Activated CD4-positive, alpha-beta memory T cell treated with anti-CD3 and anti-CD28 coated beads for 36 hours (primary cell): ENCODE data around the gene FBXL15. TPM values are rescaled to one million over a fixed set of nuclear protein-coding genes. Genes with fewer than 3 reads are reported as not detected.
A peak's percentile ranks its signal among the peaks of the same experiment; 100 is the strongest.

Source experiments
- CTCF ChIA-PET: fragments of 350-600 bp; sonication (Branson Sonifier 250); formaldehyde crosslinking; loops from one replicate; lab custom pipeline; 2021; ENCODE audit warnings: antibody characterized with exemption, inconsistent platforms; lab: Charles Lee
- POLR2A ChIA-PET: fragments of 350-600 bp; sonication (Branson Sonifier 250); formaldehyde crosslinking; loops from one replicate; lab custom pipeline; 2021; ENCODE audit warnings: antibody characterized with exemption; lab: Charles Lee
- DNase-seq: peaks from one replicate; pipeline ENCODE4 v3.0.0-alpha.2; 2020
- H3K27ac Mint-ChIP-seq: one replicate; pipeline ENCODE4 v1.8.0; 2021; ENCODE audit warnings: mixed read lengths
- H3K27me3 Mint-ChIP-seq: one replicate; pipeline ENCODE4 v1.8.0; 2021; ENCODE audit warnings: mixed read lengths
- H3K36me3 Mint-ChIP-seq: one replicate; pipeline ENCODE4 v1.8.0; 2021; ENCODE audit warnings: mixed read lengths
- H3K4me1 Mint-ChIP-seq: one replicate; pipeline ENCODE4 v1.8.0; 2021; ENCODE audit warnings: low read depth, mixed read lengths
- H3K4me3 Mint-ChIP-seq: one replicate; pipeline ENCODE4 v1.8.0; 2021; ENCODE audit warnings: mild to moderate bottlenecking, mixed read lengths
- H3K9me3 Mint-ChIP-seq: one replicate; pipeline ENCODE4 v1.8.0; 2021; ENCODE audit warnings: mixed read lengths
- intact Hi-C: fragments of 100-400 bp; cut with micrococcal nuclease; formaldehyde crosslinking; loops from one replicate; pipeline ENCODE4 v1.15.1; 2023
- total RNA-seq, 2 experiments: library from RNA; stranded (reverse); gene quantifications; one replicate each; pipeline ENCODE4 v1.2.3, GENCODE V29; 2021

Gene FBXL15
- total RNA-seq, 2 experiments from 2014 or later: 10.8 to 11.4 TPM

DNA sequence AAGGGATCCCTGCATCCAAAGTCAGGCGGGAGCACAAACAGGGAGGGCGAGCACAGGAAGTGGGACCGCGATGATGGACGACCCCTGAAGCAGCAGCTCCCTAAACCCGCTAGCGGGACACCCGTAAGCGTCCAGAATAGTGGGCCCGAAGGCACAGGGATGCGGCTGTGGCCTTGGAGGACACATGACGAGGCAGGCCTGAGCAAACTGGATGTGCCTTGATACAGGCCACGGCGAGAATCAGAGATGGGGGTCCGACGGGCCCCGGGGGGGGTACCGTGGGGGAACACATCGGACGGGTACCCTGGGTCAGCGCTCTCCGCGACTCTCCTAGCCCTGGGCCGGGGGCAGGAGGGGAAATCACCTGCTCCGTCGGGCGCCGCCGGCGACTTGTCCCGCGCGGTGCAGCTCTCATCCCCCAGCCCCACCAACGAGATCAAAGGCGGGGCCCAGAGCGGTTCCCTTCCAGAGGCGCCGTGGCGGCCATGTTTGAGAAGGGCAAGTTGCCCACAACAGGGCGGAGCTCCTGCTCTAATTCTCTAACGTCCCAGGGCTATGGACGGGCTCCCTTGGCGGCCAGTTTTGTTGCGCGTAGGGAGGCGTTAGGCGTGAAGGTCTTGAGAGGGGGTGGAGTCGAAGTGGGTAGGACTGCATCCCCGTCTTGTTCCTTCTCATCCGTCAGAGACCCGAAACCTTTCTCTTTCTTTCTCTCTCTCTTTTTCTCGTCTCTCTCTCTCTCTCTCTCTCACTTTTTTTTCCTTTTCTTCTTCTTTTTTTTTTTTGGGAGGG lies 11.7 kb downstream of the FBXL15 start, which contains the start of gene CUEDC2:
Gene CUEDC2, minus strand, starts transcription at position 413 of the 789 bp plus-strand sequence. CDS start 7,386 bp downstream, outside the sequence.
- ChIA-PET CTCF (interaction anchor here (0.5 to 3.5 kb wide), 15 partner anchors 11 to 263 kb away, joined by 3 to 36 read pairs (median 4); partner anchors contain the start of genes ACTR1A, C10orf95 and FBXL15), POLR2A (interaction anchor here (0.6 to 5.1 kb wide), 11 partner anchors 11 to 334 kb away, joined by 3 to 56 read pairs (median 5); partner anchors contain the start of genes C10orf95, FBXL15, GBF1 and NFKB2)
- no peaks in the 10 kb centered on the region for H3K27me3 Mint-ChIP-seq
- H3K36me3 Mint-ChIP-seq: peaks cover 7% of the 10 kb centered on the region
- intact Hi-C loops: loop anchor here (1.0 to 5.0 kb wide), 6 partner anchors 11 to 280 kb away; partner anchors contain the start of genes ACTR1A, ARL3 and SFXN2
- peak within 1 kb of the TSS; percentile 88 for H3K27ac Mint-ChIP-seq
- peak; percentile 99 for DNase-seq
- peaks cover 42% of the 10 kb centered on the region for H3K4me1 Mint-ChIP-seq
- H3K9me3 Mint-ChIP-seq: no peaks in the 10 kb centered on the region
- peak within 1 kb of the TSS; percentile 84 for H3K4me3 Mint-ChIP-seq

DNA sequence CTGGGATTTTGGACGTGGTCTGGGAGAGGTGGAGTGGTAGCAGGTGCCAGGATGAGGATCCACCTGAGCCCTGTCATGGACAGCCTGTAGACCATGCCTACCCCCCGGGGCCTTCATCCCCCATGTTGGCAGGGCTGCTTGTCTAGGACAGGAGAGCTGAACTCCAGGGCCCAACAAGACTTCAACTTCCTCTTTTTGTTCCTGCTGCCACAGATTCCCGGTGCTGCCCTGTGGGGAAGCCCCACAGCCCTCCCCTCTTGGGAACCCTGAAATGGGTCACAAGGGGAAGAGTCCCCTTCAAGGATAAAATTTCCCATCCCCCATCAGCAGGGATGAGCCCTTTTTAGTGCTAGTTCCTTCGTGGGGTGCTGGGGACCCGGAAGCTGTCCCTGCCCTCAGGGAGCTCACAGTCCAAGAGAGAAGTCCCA lies 13.0 kb downstream of the FBXL15 start:
- ChIA-PET CTCF (interaction anchor here (1.0 to 2.5 kb wide), 6 partner anchors 17 to 203 kb away, joined by 3 to 12 read pairs (median 6); partner anchors contain the start of genes ACTR1A and C10orf95), POLR2A (interaction anchor here (1.9 to 5.1 kb wide), 4 partner anchors 12 to 39 kb away, joined by 9 to 56 read pairs (median 28); partner anchors contain the start of genes C10orf95, FBXL15 and NFKB2)
- Mint-ChIP-seq H3K9me3 (no peaks in the 10 kb centered on the region), H3K4me1 (peaks cover 47% of the 10 kb centered on the region), H3K27ac (peak overlapping the region; percentile 88), H3K27me3 (no peaks in the 10 kb centered on the region), H3K36me3 (peaks cover 10% of the 10 kb centered on the region), H3K4me3 (peak overlapping the region; percentile 12)
- intact Hi-C loops: loop anchor here (5.0 kb wide), 2 partner anchors 214 to 279 kb away; partner anchors contain the start of genes ARL3 and SFXN2
- no peak for DNase-seq

DNA sequence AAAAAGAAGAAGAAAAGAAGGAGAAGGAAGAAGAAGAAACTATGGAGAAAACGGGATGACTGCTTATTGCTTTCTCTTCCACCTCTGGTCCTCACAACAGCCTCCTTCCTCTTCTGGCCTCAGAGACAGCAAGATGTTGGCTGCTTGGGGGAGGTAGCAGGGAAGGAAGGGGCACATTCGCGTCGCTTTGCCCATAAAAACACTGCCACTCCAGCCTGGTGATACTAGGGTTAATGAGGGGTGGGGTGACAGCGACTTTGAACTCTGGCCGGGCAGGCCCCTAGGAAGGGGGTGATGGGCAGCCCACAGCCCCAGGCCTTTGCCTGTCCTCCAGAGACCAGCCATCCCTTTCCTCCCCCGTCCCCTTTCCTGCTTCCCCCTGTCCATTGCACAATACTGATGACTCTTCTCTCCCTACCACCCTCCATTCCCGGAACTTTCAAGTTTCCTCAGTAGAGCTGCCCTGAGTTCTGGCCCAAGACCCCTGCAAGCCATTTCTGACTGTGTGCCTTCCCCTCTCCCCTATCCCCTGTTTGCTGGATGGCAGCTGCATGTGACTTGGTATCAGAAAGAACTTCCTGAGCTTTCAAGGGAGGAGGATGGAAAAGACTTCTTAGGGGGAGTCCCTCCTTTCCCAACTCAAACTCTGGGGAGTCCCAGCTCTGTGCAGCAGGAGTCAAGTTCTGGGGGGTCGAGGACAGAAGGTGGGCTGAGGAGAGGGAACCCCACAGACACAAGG lies 13.9 kb downstream of the FBXL15 start:
- H3K4me1 Mint-ChIP-seq: peaks cover 48% of the 10 kb centered on the region
- CTCF ChIA-PET: interaction anchor here (0.9 to 2.4 kb wide), 11 partner anchors 11 to 149 kb away, joined by 3 to 12 read pairs (median 6); partner anchors contain the start of genes C10orf95, FBXL15 and SUFU
- intact Hi-C loops: loop anchor here (5.0 kb wide), 2 partner anchors 213 to 278 kb away; partner anchors contain the start of genes ARL3 and SFXN2
- DNase-seq: no peak
- H3K9me3 Mint-ChIP-seq: no peaks in the 10 kb centered on the region
- peak overlapping the region; percentile 75 for H3K4me3 Mint-ChIP-seq
- peaks cover 10% of the 10 kb centered on the region for H3K36me3 Mint-ChIP-seq
- POLR2A ChIA-PET: interaction anchor here (1.0 to 5.1 kb wide), 4 partner anchors 10 to 40 kb away, joined by 4 to 56 read pairs (median 24); partner anchors contain the start of genes C10orf95, FBXL15 and NFKB2
- H3K27ac Mint-ChIP-seq: peak overlapping the region; percentile 91
- no peaks in the 10 kb centered on the region for H3K27me3 Mint-ChIP-seq

GRCh38 chr10:102435133-102435497 lies 14.5 kb downstream of the FBXL15 start:
- H3K4me1 Mint-ChIP-seq: peaks cover 48% of the 10 kb centered on the region

DNA sequence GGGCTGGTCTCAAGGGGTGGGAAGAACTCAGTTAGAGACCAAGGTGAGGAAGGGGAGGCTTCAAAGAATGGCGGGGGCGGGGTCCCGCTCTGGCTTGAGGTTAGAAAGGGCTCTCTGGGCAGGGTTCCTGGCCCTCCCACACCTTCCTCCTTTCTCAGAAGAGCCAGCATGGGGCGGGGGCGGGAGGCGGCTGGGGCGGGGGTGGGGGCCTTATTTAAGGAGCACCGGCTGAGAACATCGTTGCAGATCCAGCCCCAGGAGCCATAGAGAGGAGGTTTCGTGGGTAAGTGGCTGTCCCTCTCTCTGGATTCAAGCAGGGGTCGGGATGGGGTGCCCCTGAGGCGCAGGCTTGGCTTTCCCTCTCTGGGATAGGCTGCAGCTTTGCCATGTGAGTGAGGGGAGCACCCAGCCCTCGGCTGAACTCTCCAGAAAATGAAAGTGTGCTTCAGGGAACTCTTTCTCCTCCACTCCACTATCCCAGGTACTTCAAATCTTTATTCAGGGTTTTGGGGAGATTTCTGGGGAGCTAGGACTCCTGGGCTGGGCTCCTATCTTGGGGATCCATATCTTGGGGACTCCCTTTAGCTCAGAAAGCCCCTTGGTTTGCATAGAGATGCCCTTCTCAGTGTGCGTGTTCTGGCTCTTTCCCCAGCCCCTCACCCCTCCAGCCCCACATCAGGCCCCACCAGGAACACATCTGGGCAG lies 15.0 kb downstream of the FBXL15 start:
- CTCF ChIA-PET: interaction anchor here (1.1 to 2.4 kb wide), 11 partner anchors 12 to 206 kb away, joined by 3 to 12 read pairs (median 7); partner anchors contain the start of genes C10orf95 and FBXL15
- H3K27me3 Mint-ChIP-seq: no peaks in the 10 kb centered on the region
- intact Hi-C loops: no loop called here
- peaks cover 48% of the 10 kb centered on the region for H3K4me1 Mint-ChIP-seq
- H3K27ac Mint-ChIP-seq: peak overlapping the region; percentile 91
- H3K9me3 Mint-ChIP-seq: no peaks in the 10 kb centered on the region
- H3K36me3 Mint-ChIP-seq: peaks cover 10% of the 10 kb centered on the region
- H3K4me3 Mint-ChIP-seq: peak overlapping the region; percentile 75
- POLR2A ChIA-PET: interaction anchor here (1.6 to 5.1 kb wide), 4 partner anchors 14 to 41 kb away, joined by 3 to 56 read pairs (median 24); partner anchors contain the start of genes C10orf95, FBXL15 and NFKB2
- peak; percentile 69 for DNase-seq

More at GRCh38 chr10:102435133-102435497, 14.5 kb downstream of the FBXL15 start:
- Mint-ChIP-seq H3K27me3 (no peaks in the 10 kb centered on the region), H3K27ac (peak overlapping the region; percentile 91), H3K36me3 (peaks cover 10% of the 10 kb centered on the region), H3K4me3 (peak overlapping the region; percentile 75), H3K9me3 (no peaks in the 10 kb centered on the region)
- ChIA-PET POLR2A (interaction anchor here (1.0 to 5.1 kb wide), 4 partner anchors 10 to 41 kb away, joined by 4 to 56 read pairs (median 24); partner anchors contain the start of genes C10orf95, FBXL15 and NFKB2), CTCF (interaction anchor here (0.9 to 2.4 kb wide), 12 partner anchors 12 to 205 kb away, joined by 3 to 12 read pairs (median 6); partner anchors contain the start of genes C10orf95, FBXL15 and SUFU)
- intact Hi-C loops: no loop called here
- no peak for DNase-seq

GRCh38 chr10:102436312-102436711 lies 15.7 kb downstream of the FBXL15 start:
- intact Hi-C loops: no loop called here
- POLR2A ChIA-PET: interaction anchor here (1.6 to 5.1 kb wide), 4 partner anchors 14 to 42 kb away, joined by 3 to 56 read pairs (median 24); partner anchors contain the start of genes C10orf95, FBXL15 and NFKB2

GRCh38 chr10:102437515-102437914 lies 16.9 kb downstream of the FBXL15 start:
- H3K4me1 Mint-ChIP-seq: peaks cover 43% of the 10 kb centered on the region
- intact Hi-C loops: no loop called here
- H3K27ac Mint-ChIP-seq: peak overlapping the region; percentile 45
- H3K9me3 Mint-ChIP-seq: no peaks in the 10 kb centered on the region
- ChIA-PET POLR2A (no interaction called here), CTCF (no interaction called here)
- DNase-seq: no peak
- H3K4me3 Mint-ChIP-seq: peak overlapping the region; percentile 75
- H3K27me3 Mint-ChIP-seq: no peaks in the 10 kb centered on the region
- H3K36me3 Mint-ChIP-seq: peaks cover 8% of the 10 kb centered on the region

More at GRCh38 chr10:102436312-102436711, 15.7 kb downstream of the FBXL15 start:
- Mint-ChIP-seq H3K36me3 (peaks cover 10% of the 10 kb centered on the region), H3K4me1 (peaks cover 48% of the 10 kb centered on the region), H3K9me3 (no peaks in the 10 kb centered on the region), H3K27me3 (no peaks in the 10 kb centered on the region), H3K27ac (peak overlapping the region; percentile 91), H3K4me3 (peak overlapping the region; percentile 75)
- DNase-seq: no peak
- CTCF ChIA-PET: interaction anchor here (1.4 to 2.4 kb wide), 10 partner anchors 12 to 207 kb away, joined by 3 to 12 read pairs (median 7); partner anchors contain the start of genes C10orf95 and FBXL15

GRCh38 chr10:102438374-102438773 lies 17.7 kb downstream of the FBXL15 start:
- intact Hi-C loops: no loop called here
- H3K4me1 Mint-ChIP-seq: peaks cover 39% of the 10 kb centered on the region
- no peak for DNase-seq
- CTCF ChIA-PET: interaction anchor here (0.6 to 0.7 kb wide), 2 partner anchors 177 to 995 kb away, joined by 3 read pairs; no protein-coding TSS in a partner anchor
- H3K9me3 Mint-ChIP-seq: no peaks in the 10 kb centered on the region
- H3K36me3 Mint-ChIP-seq: peaks cover 8% of the 10 kb centered on the region
- H3K27ac Mint-ChIP-seq: no peak overlapping the region
- POLR2A ChIA-PET: no interaction called here
- no peaks in the 10 kb centered on the region for H3K27me3 Mint-ChIP-seq
- H3K4me3 Mint-ChIP-seq: no peak overlapping the region

DNA sequence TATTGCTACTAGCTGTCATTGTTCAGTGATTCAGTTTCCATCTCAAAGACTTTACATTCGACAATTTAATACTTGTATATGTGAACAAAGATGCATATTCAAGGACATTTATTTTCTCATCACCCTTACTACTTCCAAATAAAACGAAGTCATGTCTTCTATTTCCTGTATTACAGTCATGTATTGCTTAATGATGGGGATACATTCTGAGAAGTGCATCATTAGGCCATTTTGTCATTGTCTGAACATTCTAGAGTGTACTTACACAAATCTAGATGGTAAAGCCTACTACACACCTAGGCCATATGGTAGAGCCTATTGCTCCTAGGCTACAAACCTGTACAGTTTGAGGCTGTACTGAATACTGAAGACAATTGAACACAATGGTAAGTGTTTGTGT lies 24.2 kb downstream of the FBXL15 start:
- no peak for DNase-seq
- intact Hi-C loops: no loop called here
- Mint-ChIP-seq H3K4me3 (no peak overlapping the region), H3K27ac (no peak overlapping the region), H3K9me3 (no peaks in the 10 kb centered on the region), H3K36me3 (no peaks in the 10 kb centered on the region), H3K27me3 (no peaks in the 10 kb centered on the region), H3K4me1 (peaks cover 9% of the 10 kb centered on the region)
- ChIA-PET CTCF (interaction anchor here (0.7 kb wide), 1 partner anchor 200 kb away, joined by 4 read pairs; no protein-coding TSS in a partner anchor), POLR2A (no interaction called here)
